ENCODE measurements around the gene UIMC1.
A peak's percentile ranks its signal among the peaks of the same experiment; 100 is the strongest.
"Not testable (repeated sequence)": the region's sequence is repeated elsewhere in the genome, so short reads cannot be mapped to it uniquely, and the experiment has no call there.

UIMC1 gene

GRCh38 chr5:177006265-177006972, at the start of gene UIMC1:
Gene UIMC1, minus strand, starts transcription at chr5:177006779. Its CDS starts 24,164 bp downstream, at chr5:176982615.
- peak; percentile 91 to 93 for DNase-seq

DNA sequence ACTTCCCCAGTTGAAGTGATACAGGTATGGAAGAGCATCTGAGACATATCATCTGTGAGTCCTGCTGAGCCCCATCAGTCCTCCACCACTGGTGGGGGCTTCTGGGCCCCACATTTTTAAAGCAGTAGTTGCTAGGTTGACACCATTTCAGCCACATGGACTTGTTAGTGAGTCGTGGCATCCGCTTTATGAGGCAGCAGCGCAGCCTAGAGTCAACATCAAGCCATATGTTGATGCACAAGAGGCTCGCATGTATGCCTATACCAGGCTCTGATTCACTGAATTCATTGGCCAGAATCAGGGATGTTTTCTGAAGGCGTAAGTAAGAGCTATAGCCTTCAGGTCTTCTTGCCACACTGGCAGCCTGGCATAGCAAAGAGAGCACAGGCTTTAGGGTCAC, 42.7 kb upstream of the UIMC1 start:
- DNase-seq: no peak

GRCh38 chr5:177048531-177048930, 42.0 kb upstream of the UIMC1 start:
- DNase-seq: not testable (repeated sequence)

DNA sequence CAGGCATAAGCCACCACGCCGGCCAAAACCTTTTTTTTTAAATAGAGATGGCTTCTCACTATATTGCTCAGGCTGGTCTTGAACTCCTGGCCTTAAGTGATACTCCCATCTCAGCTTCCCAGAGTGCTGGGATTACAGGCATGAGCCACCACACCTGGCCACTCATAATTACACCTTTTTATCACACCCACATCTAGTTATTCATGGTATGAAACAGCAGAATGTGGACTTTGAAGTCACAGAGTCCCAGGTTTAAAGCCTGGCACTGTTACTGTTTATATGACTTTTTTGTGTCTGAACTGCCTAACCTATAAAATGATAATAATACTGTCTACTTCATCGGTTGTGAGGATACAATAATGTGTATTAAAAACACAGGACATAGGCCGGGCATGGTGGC, 39.1 kb upstream of the UIMC1 start:
- DNase-seq: no peak

GRCh38 chr5:177044641-177045040, 38.1 kb upstream of the UIMC1 start:
- no peak for DNase-seq

DNA sequence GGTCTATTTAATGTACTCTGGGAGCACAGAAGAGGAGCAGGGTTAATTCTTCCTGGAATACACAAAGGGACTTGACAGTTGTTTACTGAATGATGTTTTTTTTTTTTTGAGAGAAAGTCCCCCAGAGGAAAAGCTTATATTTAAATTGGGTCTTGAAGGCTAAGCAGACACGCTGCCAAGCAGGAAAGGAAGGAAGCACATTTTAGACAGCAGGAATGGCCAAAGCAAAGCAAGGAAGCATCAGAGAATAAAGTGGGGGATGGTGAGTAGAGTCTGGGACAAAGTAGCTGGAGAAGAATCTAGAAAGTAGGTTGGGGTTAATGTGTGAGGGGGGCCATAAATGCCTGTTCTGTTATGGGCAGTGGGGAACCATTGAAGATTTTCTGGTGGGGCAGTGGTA, 37.4 kb upstream of the UIMC1 start:
- no peak for DNase-seq

DNA sequence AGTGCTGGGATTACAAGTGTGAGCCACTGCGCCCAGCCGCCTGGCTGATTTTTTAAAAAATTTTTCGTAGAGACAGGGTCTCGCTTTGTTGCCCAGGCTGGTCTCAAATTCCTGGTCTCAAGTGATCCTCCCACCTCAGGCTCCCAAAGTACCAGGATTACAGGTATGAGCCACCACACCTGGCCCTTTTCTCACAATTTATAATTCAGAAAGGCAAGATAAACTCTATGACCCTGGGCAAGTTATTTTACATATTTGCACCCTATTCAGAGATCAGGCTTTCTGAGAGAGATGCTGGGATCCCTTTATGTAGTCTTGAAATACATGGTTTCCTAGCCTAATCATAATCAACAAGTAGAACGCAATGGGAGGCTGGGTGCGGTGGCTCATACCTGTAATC, 36.5 kb upstream of the UIMC1 start:
- no peak for DNase-seq

GRCh38 chr5:177041936-177042335, 35.4 kb upstream of the UIMC1 start:
- DNase-seq: no peak

DNA sequence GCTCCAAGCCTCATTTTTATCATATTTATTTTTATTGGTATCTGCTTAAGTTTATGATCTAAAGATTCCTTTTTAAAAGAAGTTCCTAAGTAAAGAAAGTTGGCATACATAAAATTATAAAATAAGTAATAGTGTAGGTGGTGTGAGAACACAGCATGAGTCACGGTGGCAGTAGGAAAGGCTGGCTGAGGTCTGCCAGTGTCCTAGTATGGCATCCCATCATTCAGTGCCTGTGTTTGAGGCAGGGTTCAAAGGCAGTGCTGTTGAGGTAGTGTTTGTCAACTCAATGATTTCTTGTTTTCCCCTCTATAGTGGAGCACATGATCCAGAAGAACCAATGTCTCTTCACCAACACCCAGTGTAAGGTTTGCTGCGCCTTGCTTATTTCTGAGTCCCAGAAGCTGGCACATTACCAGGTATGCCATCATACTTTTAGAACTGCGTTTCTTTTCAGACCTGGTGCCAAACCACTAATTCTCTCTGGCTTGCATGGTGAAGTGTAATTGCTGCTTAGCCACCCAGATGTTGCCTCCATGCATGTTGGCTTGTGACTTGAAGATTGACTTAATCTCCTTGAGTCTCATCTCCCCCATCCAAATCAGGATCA, 34.3 kb upstream of the UIMC1 start:
- no peak for DNase-seq

DNA sequence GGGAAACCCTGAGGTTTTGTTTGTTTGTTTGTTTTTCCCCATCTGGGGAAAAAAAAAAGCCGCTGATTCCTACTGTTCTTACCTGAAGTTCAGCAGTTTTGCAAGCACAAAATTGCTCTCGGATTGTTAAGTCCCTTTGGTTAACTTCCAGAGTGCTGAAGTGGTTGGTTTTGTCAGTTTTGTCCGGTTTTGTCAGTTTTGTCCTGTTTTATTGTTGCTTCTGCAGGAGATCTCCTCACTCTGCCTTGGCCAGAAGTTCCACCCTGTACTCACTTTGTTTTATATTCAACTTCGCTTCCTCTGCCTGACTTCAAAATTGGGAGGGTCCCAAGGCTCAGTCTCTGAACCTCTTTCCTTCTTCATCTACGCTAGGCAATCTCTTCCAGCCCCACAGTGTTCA, 30.3 kb upstream of the UIMC1 start:
- no peak for DNase-seq

DNA sequence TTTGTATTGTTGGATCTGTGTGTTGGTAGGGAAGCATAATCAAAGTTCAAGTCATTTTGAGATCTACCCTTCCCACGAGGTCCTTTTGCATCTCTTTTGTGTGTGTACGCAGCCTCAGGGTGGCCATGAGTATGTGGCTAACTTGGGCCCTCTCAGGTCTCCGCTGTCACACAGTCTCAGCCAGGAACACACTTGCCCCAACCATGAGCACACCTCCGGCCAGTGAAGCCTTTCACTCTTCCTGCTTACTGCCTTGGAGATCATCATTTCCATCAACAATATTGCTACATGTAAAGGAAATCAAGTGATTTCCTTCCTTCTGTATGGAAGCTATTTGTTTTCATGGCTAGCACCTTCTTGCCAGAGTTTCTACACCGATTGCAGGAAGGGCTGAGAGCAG, 29.9 kb upstream of the UIMC1 start:
- DNase-seq: no peak

DNA sequence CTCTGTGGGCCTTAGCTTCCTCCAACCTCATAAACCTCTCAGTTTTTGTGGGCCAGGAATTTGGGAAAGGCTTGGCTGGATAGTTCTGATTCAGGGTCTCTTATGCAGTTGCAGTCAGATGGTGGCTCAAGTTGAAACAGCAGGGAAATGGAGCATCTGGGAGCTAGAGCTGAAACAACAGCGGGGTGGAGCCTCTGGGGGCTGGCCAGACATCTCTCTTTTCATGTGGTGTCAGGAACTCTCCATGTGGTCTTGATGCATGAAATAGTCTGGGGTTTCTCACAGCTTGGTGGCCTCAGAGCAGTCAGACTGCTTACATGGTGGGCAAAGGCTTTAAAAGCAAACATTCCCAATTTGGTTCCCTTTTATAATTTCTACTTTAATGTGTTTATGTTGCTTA, 29.4 kb upstream of the UIMC1 start:
- DNase-seq: no peak

GRCh38 chr5:177029498-177029897, 22.9 kb upstream of the UIMC1 start:
- no peak for DNase-seq

DNA sequence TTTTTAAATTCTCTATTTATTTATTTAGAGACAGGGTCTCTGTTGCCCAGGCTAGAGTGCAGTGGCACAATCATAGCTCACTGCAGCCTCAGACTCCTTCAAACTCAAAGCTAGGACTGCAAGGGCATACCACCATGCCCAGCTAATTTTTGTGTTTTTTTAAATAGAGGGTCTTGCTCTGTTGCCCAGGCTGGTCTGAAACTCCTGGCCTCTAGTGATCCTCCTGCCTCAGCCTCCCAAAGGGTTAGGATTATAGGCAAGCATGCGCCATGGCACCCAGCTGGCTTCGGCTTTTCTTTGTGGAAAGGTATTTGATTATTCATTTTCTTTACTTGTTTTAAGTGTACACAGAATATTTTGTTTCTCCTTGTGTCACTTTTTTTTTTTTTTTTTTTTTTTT, 21.1 kb upstream of the UIMC1 start:
- DNase-seq: no peak

DNA sequence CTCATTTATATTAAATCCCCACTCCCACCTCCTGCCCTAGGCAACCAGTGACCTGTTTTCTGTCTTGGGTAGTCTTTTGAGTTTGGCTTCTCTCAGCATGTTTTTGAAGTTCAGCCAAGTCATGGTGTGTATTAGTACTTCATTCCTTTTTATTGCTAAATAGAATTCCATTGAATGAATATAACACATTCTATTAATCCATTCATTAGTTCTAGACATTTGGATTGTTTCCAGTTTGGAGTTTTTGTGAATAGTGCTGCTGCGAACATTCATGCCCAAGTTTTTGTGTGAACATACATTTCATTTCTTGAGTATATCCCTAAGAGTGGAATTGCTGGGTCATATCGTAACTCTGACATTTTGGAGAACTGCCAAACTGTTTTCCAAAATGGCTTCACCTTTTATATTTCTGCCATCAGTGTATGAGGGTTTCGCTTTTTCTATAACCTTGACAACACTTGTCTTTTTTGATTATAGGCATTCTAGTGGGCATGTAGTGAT, 18.6 kb upstream of the UIMC1 start:
- no peak for DNase-seq

DNA sequence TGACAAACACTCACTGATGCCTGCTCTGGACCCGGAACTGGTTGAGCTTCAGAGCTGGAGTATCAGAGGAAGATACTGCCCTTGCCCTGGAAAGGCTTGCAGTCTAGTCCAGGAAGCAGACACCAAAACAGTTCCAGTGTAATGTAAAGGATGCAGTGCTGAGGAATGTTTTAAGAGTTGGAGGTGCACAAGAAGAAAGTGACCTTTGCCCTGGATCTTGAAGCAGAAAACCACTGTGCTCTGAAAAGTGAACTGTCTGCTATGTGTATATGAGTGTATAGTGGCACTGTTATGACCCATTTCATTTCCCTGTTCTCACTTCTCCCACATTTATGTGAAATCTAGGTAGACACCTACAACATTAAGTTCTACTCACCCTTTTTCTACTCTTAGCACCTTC, 18.0 kb upstream of the UIMC1 start:
- DNase-seq: no peak

GRCh38 chr5:177023303-177023664, 16.7 kb upstream of the UIMC1 start:
- no peak for DNase-seq

GRCh38 chr5:177022386-177023302, 16.1 kb upstream of the UIMC1 start, which contains the start of gene ZNF346:
Gene ZNF346, plus strand, starts transcription at chr5:177022696. Its CDS starts 43 bp downstream, at chr5:177022739.
- peak; percentile 94 for DNase-seq

DNA sequence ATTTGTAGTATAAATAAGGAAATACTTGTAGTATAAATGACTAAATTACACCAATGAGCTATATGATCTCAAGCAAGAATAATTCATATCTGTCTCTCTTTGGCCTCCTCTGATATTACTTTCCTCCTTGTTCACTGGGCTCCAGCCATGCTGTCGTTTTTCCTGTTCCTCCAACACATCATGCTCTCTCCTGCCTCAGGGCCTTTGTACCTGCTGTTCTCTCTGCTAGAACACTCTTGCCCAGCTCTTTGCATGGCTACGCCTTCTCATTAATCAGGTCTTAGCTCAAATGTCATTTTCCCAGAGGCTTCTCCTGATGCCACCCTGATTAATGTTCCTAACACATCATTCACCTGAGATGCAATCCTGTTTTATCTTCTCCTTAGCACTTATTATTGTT, 13.5 kb upstream of the UIMC1 start:
- DNase-seq: no peak

GRCh38 chr5:177018341-177018740, 11.8 kb upstream of the UIMC1 start:
- DNase-seq: no peak

GRCh38 chr5:177015156-177015555, 8.6 kb upstream of the UIMC1 start:
- DNase-seq: no peak

GRCh38 chr5:177010153-177010552, 3.6 kb upstream of the UIMC1 start:
- DNase-seq: no peak

- no peak for DNase-seq
Measured at GRCh38 chr5:177008716-177009115, 2.1 kb upstream of the UIMC1 start.

All from CD4-positive, alpha-beta T cell treated with Interleukin-1 beta for 1 hour (primary cell).